Measurements from ENCODE around the gene ZNF165. TPM values are rescaled to one million over a fixed set of nuclear protein-coding genes. Genes with fewer than 3 reads are reported as not detected.

ZNF165 gene
- total RNA-seq, 2 experiments from 2014 or later, result 5.1 to 5.5 TPM

GRCh38 chr6:28080631-28081485 lies 490 bp downstream of the ZNF165 start:
- Mint-ChIP-seq H3K36me3 (ENCODE audit: low read depth) (peaks cover 22% of the 10 kb centered on the region), H3K4me3 (peak overlapping the region; percentile 86), H3K27ac (peak overlapping the region; percentile 88), H3K9me3 (no peaks in the 10 kb centered on the region), H3K27me3 (no peaks in the 10 kb centered on the region), H3K4me1 (ENCODE audit: low read depth) (peaks cover 22% of the 10 kb centered on the region)
- H3K27me3 ChIP-seq (ENCODE audit: control insufficient read depth in 1 of 2, insufficient read depth in 2 of 2, low read length in 2 of 2), result no peaks in the 10 kb centered on the region
- peak overlapping the region; percentile 82 to 90 for H3K27ac ChIP-seq (ENCODE audit: low read depth in 1 of 2, low read length in 2 of 2)
- ChIA-PET CTCF (interaction anchor here (0.9 kb wide), 1 partner anchor 24 kb away, joined by 3 read pairs; no protein-coding TSS in a partner anchor), POLR2A (interaction anchor here (0.6 to 1.5 kb wide), 7 partner anchors 9 to 275 kb away, joined by 3 to 5 read pairs (median 4); partner anchors contain the start of genes ZKSCAN8 and ZSCAN31)
- intact Hi-C loops (cut with DNase I, micrococcal nuclease), result loop anchor here (1.0 to 10.0 kb wide), 8 partner anchors 24 to 271 kb away; partner anchors contain the start of genes ZKSCAN4 (in 1 of the 2) and ZSCAN26 (in 1 of the 2)
- no peaks in the 10 kb centered on the region for H3K36me3 ChIP-seq (ENCODE audit: insufficient read depth, low read length)
- no peaks in the 10 kb centered on the region for H3K9me3 ChIP-seq (ENCODE audit: control insufficient read depth in 1 of 2, insufficient read depth in 1 of 2, low read length in 2 of 2)
- H3K4me3 ChIP-seq (ENCODE audit: low read length), result peak overlapping the region; percentile 71
- DNase-seq (peak; percentile 81 to 96 (median 90)), ATAC-seq (ENCODE audit: poor library complexity) (peak; percentile 76)
- TF ChIP-seq, protein P1, sequence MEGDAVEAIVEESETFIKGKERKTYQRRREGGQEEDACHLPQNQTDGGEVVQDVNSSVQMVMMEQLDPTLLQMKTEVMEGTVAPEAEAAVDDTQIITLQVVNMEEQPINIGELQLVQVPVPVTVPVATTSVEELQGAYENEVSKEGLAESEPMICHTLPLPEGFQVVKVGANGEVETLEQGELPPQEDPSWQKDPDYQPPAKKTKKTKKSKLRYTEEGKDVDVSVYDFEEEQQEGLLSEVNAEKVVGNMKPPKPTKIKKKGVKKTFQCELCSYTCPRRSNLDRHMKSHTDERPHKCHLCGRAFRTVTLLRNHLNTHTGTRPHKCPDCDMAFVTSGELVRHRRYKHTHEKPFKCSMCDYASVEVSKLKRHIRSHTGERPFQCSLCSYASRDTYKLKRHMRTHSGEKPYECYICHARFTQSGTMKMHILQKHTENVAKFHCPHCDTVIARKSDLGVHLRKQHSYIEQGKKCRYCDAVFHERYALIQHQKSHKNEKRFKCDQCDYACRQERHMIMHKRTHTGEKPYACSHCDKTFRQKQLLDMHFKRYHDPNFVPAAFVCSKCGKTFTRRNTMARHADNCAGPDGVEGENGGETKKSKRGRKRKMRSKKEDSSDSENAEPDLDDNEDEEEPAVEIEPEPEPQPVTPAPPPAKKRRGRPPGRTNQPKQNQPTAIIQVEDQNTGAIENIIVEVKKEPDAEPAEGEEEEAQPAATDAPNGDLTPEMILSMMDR (IDR thresholded peaks at IDR 0.05), result no peak
- H3K4me1 ChIP-seq (ENCODE audit: insufficient read depth, low read length), result peaks cover 16% of the 10 kb centered on the region

GRCh38 chr6:28081486-28081751 lies 1.1 kb downstream of the ZNF165 start:
- CTCF ChIA-PET, result no interaction called here
- no peaks in the 10 kb centered on the region for H3K9me3 Mint-ChIP-seq

GRCh38 chr6:28082939-28083338 lies 2.6 kb downstream of the ZNF165 start:
- no peak for ATAC-seq (ENCODE audit: poor library complexity)
- CTCF ChIA-PET, result no interaction called here
- Mint-ChIP-seq H3K27ac (peak overlapping the region; percentile 43), H3K27me3 (no peaks in the 10 kb centered on the region), H3K4me3 (peak overlapping the region; percentile 54), H3K36me3 (ENCODE audit: low read depth) (peaks cover 39% of the 10 kb centered on the region), H3K4me1 (ENCODE audit: low read depth) (peaks cover 22% of the 10 kb centered on the region), H3K9me3 (peaks cover 5% of the 10 kb centered on the region)
- intact Hi-C loops (cut with DNase I, micrococcal nuclease), result loop anchor here (5.0 to 10.0 kb wide), 4 partner anchors 52 to 269 kb away; partner anchors contain the start of gene ZSCAN26 (in 1 of the 2)
- Histone ChIP-seq H3K4me1 (ENCODE audit: insufficient read depth, low read length) (peaks cover 16% of the 10 kb centered on the region), H3K4me3 (ENCODE audit: low read length) (no peak overlapping the region), H3K27ac (ENCODE audit: low read depth in 1 of 2, low read length in 2 of 2) (no peak overlapping the region), H3K36me3 (ENCODE audit: insufficient read depth, low read length) (no peaks in the 10 kb centered on the region), H3K9me3 (ENCODE audit: control insufficient read depth in 1 of 2, insufficient read depth in 1 of 2, low read length in 2 of 2) (peaks cover 0 to 5% of the 10 kb centered on the region in 2 experiments), H3K27me3 (ENCODE audit: control insufficient read depth in 1 of 2, insufficient read depth in 2 of 2, low read length in 2 of 2) (no peaks in the 10 kb centered on the region)
- no peak for DNase-seq
- POLR2A ChIA-PET, result no interaction called here
- TF ChIP-seq, protein P1 (IDR thresholded peaks at IDR 0.05), result no peak

More at GRCh38 chr6:28081486-28081751, 1.1 kb downstream of the ZNF165 start:
- no peaks in the 10 kb centered on the region for H3K27me3 ChIP-seq (ENCODE audit: control insufficient read depth in 1 of 2, insufficient read depth in 2 of 2, low read length in 2 of 2)
- H3K4me3 ChIP-seq (ENCODE audit: low read length), result peak overlapping the region; percentile 71
- intact Hi-C loops (cut with DNase I, micrococcal nuclease), result loop anchor here (1.0 to 10.0 kb wide), 8 partner anchors 23 to 271 kb away; partner anchors contain the start of genes ZKSCAN4 (in 1 of the 2) and ZSCAN26 (in 1 of the 2)
- Mint-ChIP-seq H3K27ac (peak overlapping the region; percentile 88), H3K36me3 (ENCODE audit: low read depth) (peaks cover 25% of the 10 kb centered on the region), H3K27me3 (no peaks in the 10 kb centered on the region), H3K4me1 (ENCODE audit: low read depth) (peaks cover 22% of the 10 kb centered on the region), H3K4me3 (peak overlapping the region; percentile 86)
- no peaks in the 10 kb centered on the region for H3K36me3 ChIP-seq (ENCODE audit: insufficient read depth, low read length)
- TF ChIP-seq, protein P1 (IDR thresholded peaks at IDR 0.05), result no peak
- ATAC-seq (ENCODE audit: poor library complexity) (peak; percentile 49), DNase-seq (peak in 8 of 14 experiments; percentile 4 to 87 (median 38))
- H3K4me1 ChIP-seq (ENCODE audit: insufficient read depth, low read length), result peaks cover 16% of the 10 kb centered on the region
- POLR2A ChIA-PET, result interaction anchor here (1.0 to 1.5 kb wide), 4 partner anchors 8 to 254 kb away, joined by 4 to 5 read pairs (median 4); partner anchors contain the start of genes ZKSCAN8 and ZSCAN31
- no peaks in the 10 kb centered on the region for H3K9me3 ChIP-seq (ENCODE audit: control insufficient read depth in 1 of 2, insufficient read depth in 1 of 2, low read length in 2 of 2)
- H3K27ac ChIP-seq (ENCODE audit: low read depth in 1 of 2, low read length in 2 of 2), result peak overlapping the region; percentile 82 to 90
